HG02943 (cell line): ENCODE measurements around the gene KIAA1671.
"Not testable (repeated sequence)": the region's sequence is repeated elsewhere in the genome, so short reads cannot be mapped to it uniquely, and the experiment has no call there.

Experiments used
- ATAC-seq: cut with Tn5 transposase; IDR thresholded peaks from one replicate; pipeline ENCODE4 v1.9.1; 2021; ENCODE audit warnings: mild to moderate bottlenecking, low read depth, moderate library complexity; ENCODE audit not compliant: unreplicated experiment

Gene KIAA1671

DNA sequence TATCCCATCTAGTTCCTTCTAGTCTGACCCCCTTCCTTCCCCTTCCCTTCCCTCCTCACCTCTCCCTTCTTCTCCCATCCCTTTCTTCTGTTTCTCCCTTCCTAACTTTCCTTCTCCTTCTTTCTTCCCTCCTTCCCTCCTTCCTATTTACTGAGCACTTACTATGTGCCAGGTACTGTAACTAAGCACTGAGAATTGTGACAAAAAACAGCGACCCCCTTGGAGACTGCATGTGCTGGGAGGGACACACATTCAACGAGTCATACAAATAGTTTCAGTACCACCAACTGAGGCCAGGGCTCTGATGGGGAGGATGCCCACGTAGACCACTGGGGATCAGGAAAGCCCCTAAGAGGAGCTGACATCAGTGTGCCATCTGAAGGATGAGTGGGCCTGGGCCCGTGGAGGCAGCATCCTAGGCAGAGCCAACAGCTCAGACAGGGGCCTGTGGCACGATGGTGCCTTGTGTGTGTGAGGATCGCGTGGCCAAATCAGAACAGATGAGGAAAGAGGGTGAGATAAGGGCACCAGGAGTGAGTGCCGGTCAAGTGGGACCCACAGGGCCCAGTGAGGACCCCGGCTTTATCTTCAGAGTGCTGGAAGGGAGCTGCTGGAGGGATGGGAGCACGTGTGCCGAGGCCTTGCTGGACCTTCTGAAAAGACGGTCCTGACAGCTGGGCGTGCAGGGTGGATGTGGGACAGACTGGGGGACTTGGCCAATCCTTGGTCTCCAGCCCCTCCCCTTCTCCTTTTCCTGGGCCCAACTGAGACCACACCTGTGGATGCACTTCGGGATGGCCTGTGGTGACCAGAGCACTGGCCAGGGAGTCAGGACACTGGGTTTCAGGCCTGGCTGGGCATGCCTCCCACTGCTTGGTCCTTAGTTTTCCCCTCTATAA is 208.8 kb downstream of the KIAA1671 start:
- no peak for ATAC-seq

GRCh38 chr22:25161916-25162530 is 209.5 kb downstream of the KIAA1671 start:
- ATAC-seq: no peak

GRCh38 chr22:25162561-25162960 is 210.0 kb downstream of the KIAA1671 start:
- ATAC-seq: no peak

DNA sequence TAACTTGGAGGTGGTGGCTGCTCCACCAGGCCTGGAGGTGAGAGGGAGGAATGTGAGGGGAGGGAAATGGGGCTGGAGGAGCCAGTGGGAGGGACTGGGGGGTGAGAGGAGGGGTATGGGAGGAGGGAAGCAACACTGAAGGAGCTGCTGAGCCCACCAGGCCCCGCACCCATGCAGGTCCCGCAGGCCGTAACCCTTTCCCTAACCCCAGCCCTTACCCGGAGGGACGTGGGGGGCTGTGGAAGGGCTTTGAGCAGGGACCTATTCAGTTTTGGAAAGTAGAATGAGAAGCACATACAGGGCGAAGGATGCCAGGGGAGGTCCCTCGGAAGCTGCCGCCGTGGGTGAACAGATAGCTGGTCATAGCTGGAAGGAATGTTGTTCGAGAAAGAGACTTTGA is 213.3 kb downstream of the KIAA1671 start:
- ATAC-seq: no peak

GRCh38 chr22:25166266-25167040 is 213.9 kb downstream of the KIAA1671 start:
- no peak for ATAC-seq

DNA sequence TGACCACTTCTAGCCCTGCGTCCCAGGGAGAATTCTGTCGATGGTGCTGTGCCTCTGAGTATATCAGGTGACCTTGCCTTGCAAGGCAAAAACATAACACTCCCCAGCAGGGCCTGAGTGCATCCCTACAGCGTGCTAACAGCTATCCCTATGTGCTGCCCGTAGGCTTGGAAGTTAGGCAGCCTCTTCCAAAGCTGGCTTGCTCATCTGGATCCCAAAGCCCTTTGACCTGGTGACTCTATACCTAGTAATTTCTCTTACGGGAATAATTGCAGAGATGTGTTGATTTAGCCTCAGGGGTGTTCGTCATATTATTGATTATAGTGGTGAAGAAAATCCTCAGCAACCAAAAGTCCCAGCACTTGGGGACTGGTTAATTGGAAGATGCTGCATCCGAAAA is 214.6 kb downstream of the KIAA1671 start:
- no peak for ATAC-seq

GRCh38 chr22:25167834-25168601 is 215.5 kb downstream of the KIAA1671 start:
- ATAC-seq: no peak

- ATAC-seq: no peak
Observed at GRCh38 chr22:25169278-25170031, 216.9 kb downstream of the KIAA1671 start.

DNA sequence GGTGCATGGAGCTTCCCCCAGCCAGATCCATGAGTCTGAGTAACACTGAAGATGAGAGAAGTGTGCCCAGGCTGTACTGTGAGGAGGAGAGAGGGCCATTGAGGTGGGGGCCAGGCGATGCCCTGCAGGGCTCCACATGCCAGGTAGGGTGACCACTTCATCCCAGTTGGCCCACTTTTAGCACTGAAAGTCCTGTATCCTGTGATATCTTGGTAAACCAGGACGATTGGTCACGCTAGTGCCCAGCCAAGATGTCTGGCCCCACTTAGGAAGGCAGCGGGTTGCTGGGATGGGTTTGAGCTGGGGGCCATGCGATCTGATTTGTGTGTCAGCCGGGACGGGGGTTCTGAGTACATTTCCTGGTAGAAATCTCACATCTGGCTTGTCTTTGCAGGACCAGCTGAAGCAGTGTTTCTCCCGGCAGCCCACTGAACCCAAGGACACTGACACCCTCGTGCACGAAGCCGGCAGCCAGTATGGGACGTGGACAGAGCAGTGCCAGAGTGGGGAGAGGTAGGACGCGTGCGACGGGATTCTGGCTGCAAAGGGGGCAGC is 218.0 kb downstream of the KIAA1671 start:
- no peak for ATAC-seq

- ATAC-seq: no peak
Observed at GRCh38 chr22:25172153-25172552, 219.6 kb downstream of the KIAA1671 start.

DNA sequence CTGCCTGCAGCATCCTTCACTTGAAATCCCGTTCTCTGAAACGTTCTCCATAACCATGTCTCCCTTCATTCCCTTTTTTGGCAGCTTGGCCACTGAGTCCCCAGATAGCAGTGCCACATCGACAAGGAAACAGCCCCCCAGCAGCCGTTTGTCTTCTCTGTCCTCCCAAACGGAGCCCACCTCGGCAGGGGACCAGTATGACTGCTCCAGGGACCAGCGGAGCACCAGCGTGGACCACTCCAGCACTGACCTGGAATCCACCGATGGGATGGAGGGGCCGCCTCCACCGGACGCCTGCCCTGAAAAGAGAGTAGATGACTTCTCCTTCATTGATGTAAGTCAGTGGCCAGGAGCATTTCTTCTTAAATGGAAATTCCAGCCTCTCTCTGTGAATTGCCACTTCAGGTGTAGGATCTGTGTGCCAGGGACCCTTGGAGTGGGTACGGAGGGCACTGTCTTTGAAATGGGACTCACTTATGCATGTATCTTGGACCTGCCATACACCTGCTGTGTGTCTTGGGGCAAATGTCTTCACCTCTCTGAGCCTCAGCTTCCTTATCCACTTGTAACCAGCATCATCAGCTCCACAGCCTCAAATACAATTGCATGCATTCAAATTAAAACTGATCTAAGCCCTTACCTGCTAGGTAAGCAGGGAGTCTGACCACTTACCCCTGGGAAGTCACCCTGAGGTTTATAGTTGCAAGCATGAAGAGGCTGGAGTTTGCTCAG is 221.8 kb downstream of the KIAA1671 start:
- ATAC-seq: no peak

- no peak for ATAC-seq
Observed at GRCh38 chr22:25174888-25175411, 222.4 kb downstream of the KIAA1671 start.

GRCh38 chr22:25176175-25176574 is 223.7 kb downstream of the KIAA1671 start:
- ATAC-seq: no peak

DNA sequence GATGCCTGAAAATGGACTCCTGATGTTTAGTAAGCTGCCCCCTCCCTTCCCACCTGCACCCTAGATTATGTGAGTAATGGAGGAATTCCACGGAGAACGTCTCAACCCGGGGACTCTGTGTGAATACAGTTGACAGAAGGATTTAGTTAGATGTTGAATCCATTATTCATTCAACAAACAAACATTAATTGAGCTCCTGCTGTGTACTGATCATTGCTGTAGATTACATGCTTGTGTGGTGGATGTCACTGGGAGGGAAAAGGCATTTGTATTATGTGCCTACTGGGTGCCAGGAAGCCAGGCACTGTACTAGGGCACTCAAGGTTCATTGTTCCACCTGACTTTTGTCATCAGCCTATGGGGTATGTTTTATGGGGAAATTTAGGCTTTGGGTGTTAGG is 224.3 kb downstream of the KIAA1671 start:
- ATAC-seq: no peak

DNA sequence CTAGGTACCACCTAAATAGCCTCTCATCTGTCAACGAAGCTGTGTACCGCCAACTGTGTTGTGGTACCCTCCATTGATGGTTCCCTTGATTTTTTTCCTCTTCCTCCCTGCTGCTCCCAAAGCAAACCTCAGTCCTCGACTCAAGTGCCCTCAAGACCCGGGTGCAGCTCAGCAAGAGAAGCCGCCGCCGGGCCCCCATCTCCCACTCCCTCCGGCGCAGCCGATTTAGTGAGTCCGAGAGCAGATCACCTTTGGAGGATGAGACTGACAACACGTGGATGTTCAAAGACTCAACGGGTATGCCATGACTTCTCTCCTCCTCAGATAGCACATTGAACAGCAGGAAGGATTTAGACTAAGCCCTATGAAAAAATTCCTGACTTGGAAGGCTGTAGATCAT is 224.7 kb downstream of the KIAA1671 start:
- no peak for ATAC-seq

DNA sequence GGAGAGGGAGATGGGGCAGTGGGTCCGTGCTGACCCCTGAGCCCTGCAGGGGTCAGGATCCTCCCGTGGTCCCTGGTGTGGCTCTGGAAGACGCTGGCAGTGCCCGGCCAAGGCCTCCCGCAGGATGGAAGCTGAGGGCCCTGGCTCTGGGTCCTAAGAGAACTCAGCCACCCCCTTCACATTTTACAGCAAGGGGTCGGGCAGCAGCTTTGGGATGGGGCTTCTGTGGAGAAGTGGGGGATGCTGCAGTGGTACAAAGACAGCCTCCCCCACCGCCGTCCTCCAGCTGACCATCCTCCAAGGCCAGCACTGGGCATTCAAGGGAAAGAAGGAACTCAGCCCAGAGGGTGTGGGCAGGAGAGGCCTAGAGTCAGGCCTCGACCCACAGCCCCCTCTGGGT is 225.4 kb downstream of the KIAA1671 start:
- ATAC-seq: no peak

DNA sequence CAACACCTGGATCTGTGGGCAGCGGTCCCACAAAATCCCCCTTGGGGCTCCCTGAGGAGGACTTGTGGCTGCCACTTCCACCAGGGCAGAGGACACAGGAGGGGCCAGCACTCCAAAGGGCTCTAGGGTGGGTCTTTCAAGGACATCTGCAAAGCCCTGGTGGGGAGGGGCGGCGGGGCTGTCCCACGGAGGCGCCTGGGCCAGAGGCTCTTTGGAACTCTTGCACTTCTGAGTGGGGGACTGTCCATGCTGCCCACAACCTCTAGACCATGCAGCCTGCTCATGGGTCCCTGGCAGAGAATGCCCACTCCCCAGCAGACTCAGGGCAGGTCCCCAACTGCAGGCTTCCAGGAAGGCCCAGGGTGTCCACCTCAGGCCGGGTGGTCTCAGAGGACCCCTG is 225.8 kb downstream of the KIAA1671 start:
- ATAC-seq: not testable (repeated sequence)

GRCh38 chr22:25178869-25179631 is 226.5 kb downstream of the KIAA1671 start:
- not testable (repeated sequence) for ATAC-seq
